HG02610 (cell line): ENCODE results near the gene FGGY.
"Not testable (repeated sequence)": the region's sequence is repeated elsewhere in the genome, so short reads cannot be mapped to it uniquely, and the experiment has no call there.

ENCODE experiments used
- ATAC-seq: cut with Tn5 transposase; IDR thresholded peaks from one replicate; pipeline ENCODE4 v1.9.1; 2021; ENCODE audit warnings: mild to moderate bottlenecking, moderate library complexity; ENCODE audit not compliant: unreplicated experiment

Gene FGGY

GRCh38 chr1:59532102-59532501, 235.2 kb downstream of the FGGY start:
- no peak for ATAC-seq

GRCh38 chr1:59538476-59538875, 241.6 kb downstream of the FGGY start:
- ATAC-seq, result not testable (repeated sequence)

GRCh38 chr1:59539961-59540681, 243.2 kb downstream of the FGGY start:
- no peak for ATAC-seq

- ATAC-seq, result no peak
Measured at GRCh38 chr1:59541161-59541560, 244.3 kb downstream of the FGGY start.

- ATAC-seq, result no peak
Measured at GRCh38 chr1:59541891-59542290, 245.0 kb downstream of the FGGY start.

- ATAC-seq, result no peak
Measured at GRCh38 chr1:59543211-59543668, 246.3 kb downstream of the FGGY start.

- no peak for ATAC-seq
Measured at GRCh38 chr1:59544615-59545293, 247.9 kb downstream of the FGGY start.

- ATAC-seq, result no peak
Measured at GRCh38 chr1:59545830-59546229, 248.9 kb downstream of the FGGY start.

- ATAC-seq, result no peak
Measured at GRCh38 chr1:59549066-59549837, 252.4 kb downstream of the FGGY start.

GRCh38 chr1:59549903-59550302, 253.0 kb downstream of the FGGY start:
- ATAC-seq, result no peak

GRCh38 chr1:59552007-59552406, 255.1 kb downstream of the FGGY start:
- no peak for ATAC-seq

- ATAC-seq, result no peak
Measured at GRCh38 chr1:59553371-59553770, 256.5 kb downstream of the FGGY start.

GRCh38 chr1:59554011-59554663, 257.2 kb downstream of the FGGY start:
- ATAC-seq, result no peak

GRCh38 chr1:59554752-59555151, 257.9 kb downstream of the FGGY start:
- no peak for ATAC-seq

GRCh38 chr1:59556398-59556797, 259.5 kb downstream of the FGGY start:
- no peak for ATAC-seq

GRCh38 chr1:59556802-59557548, 260.1 kb downstream of the FGGY start:
- no peak for ATAC-seq

GRCh38 chr1:59557549-59557885, 260.6 kb downstream of the FGGY start:
- ATAC-seq, result no peak

GRCh38 chr1:59558580-59558979, 261.7 kb downstream of the FGGY start:
- not testable (repeated sequence) for ATAC-seq

- peak; percentile 79 for ATAC-seq
Measured at GRCh38 chr1:59560807-59561450, 264.0 kb downstream of the FGGY start.

- no peak for ATAC-seq
Measured at GRCh38 chr1:59561796-59562195, 264.9 kb downstream of the FGGY start.
